MV-4-11 (cell line): Measurements from ENCODE around the gene MGMT.

Source experiments
- DNase-seq: peaks from one replicate; lab custom pipeline; 2025; lab: John Stamatoyannopoulos, UW

The MGMT gene

DNA sequence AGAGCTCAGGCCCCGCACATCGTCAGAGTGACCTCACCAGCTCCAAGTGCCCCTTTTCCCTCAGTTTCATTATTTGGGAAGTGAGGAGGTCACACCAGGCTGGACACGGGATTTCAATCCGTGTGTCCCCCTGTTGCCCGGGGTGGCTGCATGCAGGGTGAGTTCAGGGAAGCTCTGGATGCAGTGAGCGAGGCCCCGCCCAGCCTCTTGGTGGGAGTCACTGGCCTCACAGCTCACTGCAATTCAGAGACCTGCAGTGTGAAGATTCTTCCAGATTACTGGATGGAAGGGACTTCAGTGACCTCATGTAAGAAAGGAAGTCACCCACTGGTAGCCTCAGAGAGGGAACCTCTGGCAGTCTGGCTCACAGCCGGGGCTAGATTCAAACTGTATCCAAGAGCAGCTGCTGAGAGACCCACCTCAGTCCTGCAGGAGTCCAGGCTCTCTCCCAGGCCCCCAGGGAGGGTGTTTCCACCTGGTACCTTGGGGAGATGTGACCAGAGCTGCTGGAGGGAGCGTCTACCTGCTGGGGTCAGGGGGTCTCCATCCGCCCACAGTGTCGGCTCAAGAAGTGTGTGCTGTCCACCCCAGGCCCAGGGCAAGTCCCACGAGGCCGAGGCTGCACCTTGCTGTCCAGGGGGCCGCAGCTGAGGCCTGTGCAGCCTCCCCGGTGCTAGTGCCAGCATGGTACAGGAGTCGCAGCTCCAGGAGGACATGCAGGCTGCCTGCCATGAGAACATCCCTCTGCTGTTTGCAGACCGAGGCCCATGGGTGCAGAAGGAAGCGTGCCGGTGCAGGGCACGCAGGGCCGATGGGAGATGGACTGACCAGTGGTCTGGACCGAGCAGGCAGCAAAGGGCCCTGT, 54.4 kb downstream of the MGMT start:
- no peak for DNase-seq

DNA sequence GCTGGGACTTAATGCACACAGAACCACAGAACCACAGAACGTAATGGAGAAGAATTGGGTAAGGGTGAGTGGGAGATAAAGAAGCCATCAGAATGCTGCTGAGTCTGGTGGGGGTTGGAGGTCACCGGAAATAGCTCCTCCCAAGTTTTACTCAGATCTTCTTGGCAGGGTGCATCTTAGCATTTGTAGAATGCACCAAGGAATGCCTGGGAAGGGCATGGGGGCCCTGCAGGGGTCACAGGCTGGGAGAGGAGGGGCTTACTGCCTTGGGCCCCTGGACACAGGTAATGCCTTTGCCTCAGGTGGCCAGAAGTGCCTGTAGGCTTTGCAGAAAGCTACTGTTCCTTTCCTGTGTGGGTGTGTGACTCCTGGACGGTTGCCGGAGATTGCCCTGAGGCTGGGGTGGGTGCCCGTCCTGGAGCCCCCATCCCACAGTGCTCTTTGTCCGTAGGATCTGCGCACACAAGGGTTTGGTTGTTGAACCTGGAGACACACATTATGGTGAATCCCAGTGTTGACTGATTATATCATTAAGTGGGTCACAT, 55.1 kb downstream of the MGMT start:
- DNase-seq: no peak

DNA sequence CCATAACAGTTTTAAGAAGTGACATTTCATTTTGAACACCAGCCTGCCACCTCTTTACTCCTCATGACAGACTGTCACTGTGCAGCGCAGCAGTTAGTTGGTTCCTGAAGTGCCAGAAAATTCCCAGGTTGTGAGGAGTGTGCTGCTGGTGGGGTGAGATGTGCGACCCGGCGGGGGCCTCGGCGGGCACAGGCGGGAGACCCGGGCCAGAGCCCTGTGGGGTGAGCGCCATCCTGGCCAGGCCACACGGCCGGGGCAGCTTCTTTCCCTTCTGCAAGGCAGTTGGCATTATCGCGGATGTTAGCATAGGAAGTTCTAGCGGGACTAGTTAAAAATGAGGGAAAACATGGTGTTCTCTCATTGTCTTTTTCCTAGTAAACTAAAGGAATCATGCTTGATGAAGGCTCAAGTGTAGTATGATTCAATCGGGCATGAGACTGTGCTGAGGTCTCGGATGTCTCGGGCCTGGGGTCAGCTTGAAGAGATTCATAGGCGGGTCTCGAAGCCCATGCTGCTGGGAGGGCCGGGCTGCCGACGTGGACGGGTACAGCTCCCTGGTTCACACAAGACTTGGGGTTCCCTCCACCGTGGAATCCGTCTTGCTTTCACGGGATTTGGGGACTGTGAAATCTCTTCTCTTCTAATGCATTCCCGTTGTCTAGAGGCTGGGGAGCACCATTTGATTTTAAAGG, 56.1 kb downstream of the MGMT start:
- DNase-seq: no peak

DNA sequence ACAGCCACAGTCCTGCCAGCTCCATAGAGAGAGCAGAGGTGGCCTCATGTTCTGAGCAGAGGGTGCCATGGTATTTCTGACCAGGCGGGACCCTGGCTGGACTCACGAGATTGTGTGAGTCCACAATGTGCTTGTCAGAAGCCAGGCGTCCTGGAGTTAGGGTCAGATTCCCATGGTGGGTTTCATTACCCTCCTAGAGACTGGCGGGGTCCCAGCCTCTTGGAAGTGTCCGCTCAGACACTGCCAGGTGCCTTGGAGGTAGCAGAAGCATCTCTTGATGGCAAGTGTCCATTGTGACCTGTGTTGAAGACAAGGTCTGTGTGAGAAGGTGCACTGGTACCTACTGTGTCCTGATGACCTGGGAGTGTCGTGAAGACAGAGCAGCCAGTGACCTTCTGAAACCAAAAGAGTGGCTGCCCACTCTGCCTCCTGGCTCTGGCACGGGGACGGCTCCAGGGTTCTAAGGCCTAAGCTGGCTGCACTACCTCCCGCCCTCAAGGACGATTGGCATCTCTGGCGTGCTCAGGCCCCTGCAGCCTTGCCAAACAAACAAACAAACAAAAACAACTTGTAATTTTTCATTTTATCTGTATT, 56.8 kb downstream of the MGMT start:
- DNase-seq: no peak

DNA sequence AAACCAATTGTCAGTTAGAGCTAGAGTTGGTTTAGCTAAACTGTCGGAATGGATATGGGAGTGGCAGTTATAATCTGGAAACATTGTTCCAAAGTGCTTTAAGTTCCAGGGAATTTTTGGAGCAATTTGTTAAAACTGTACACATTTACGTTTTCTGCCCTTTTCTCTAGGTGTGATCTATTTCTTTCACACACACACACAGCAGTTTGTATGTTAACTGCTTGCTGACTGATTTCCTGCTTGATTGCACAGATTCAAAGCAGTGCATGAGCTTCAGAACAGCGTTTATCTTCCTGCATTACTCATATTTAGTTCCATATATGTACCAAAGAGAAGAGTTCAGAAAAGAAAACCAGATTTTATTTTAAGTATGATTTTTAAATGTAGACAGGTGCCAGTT, 57.9 kb downstream of the MGMT start:
- no peak for DNase-seq

DNA sequence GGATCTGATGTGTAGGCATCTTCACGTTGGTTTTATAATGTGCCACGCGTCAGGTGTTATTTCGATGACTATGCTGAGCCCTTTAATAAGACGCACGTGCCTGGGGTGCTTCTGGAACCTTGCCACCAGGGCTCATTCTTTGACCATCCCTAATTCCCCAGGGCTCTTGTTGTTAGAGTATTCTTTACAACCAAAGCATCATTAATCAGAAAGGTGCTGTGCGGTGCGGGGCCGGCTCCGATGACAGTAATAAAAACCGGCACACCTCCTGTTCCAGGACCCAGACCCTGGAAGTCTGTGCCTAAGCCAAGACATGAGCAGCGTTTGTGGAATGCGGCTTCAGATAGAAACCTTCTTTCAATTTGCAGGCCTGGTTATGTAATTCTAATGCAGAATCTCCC, 58.4 kb downstream of the MGMT start:
- DNase-seq: no peak

DNA sequence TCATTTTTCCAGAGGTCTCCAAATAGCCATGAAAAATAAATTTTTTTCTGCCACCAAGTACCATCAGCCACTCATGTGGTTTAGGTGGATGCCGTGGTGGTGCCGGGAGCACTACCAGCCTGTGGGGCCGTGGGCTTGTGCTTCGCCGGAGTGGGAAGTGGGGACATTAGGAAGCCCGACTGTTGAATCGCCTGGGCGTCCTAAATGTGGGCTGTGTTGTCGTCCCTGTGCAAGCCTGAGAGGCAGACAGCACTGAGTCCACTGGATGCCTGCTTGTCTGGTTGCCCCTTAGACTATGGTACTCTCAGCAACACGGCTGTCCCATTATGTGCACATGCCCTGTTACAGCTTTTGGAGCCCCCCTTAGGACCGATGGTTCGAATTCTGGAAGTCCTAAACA, 59.9 kb downstream of the MGMT start:
- DNase-seq: no peak

DNA sequence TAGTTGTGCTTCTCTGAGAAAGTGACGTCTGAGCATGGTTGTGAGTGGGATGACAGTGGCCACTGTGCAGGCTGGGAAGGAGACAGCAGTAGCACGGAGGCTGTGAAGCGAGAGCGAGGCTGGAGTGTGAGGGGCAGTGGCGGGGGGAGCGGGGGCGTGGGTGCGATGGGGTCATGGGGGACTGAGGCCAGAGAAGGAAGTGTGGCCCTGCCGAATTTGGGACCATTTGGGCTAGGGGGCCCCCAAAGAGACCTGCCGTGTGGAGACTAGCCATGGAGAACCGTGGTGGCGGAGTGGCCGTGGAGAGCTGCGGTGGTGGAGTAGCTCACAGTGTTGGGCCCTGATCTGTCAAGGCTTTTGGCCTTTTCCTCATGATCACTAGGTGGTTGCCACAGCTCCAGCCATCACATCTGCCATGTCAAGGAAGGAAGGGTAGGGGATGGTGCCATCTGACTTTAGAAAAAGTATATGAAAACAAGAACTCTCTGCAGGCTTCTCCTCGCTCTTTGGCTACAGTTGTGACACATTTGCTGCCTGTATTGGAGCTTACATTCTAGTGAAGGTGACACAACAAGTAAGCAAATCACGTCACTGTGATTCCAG, 61.4 kb downstream of the MGMT start:
- DNase-seq: no peak

DNA sequence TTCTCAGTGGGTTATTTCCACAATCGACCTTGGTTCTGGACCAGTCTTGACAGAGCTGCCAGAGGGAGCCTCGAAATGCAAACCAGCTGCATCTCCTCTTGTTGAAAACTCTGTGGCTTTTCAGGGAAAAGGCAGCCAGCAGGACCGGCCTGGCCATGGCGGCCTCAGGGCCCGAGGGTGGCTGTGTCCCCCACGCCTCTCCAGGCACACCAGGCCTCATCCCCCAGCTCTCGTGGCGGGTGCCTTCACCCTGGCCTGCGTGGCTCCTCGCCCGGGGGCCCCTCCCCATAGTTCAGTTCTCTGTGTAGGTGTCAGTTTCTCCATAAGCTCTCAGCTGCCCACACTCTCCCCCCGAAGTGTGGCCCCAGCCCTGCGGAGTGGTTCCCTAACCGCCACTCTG, 63.5 kb downstream of the MGMT start:
- no peak for DNase-seq

DNA sequence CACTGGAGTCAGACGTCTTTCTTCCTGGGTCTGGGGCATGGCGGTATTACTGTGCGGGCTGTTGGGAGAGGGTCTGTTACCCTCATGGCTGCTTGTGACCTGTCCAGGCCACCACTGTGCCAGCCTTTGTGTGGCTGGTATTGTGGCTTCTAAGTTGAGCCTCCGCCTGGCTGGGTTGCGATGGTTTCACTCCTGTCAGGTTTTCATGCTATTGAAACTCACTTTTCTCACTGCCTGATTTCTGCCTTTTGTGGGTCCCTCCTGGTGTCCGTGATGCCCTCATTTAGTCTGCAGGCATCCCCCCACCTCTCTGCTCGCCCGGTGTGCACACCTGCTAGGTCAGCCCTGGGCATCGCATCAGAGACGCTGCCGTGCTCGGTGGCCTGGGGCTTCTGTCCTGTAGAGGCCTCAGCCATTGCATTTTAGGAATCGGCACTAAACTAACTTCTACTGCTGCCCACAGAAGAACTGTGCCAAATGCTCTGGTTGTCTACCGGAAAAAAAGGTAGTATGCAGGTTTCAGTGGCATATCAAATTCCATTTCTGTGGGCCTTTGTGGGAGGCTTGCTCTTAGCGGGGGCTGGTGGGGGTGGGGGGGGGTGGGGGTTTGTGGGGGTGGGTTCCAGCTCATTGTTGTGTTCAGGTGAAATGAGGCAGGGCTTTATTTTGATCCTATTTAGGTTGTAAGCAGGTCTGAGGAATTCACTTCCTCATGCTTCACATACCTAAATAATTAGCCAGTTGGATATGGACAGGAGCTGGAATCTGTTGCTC, 64.3 kb downstream of the MGMT start:
- no peak for DNase-seq

DNA sequence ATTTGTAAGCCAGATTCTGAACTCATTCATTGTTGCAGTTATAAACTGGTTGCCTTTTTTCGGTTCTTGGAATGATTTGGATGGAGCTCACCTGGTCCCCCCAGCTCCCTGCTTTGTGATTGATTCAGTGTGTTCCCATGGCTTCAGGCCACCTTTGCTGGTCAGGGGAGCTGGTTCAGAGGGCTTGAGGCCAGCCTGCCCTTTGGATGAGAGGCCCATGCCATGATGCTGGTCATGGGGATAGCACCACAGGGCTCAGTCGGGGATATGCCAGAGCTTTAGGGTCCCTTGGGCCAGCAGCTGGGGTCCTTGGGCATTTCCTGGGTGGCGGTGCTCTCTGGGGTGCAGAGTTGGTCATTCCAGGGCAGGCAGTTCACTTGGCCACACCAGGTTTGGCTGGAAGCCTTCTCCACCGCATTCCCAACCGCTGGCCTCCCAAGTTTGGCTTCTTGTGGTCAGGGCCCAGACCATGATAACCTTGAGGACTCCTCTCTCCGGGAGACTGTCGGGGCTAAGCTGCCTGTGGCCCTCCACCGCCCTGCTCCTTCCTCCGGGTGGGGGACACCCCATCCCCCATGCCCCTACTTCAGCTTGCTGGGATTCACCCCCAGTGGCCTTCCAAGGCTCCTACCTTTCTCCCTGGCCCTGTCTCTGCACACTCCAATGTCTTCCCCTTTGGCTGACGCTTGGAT, 65.1 kb downstream of the MGMT start:
- no peak for DNase-seq

DNA sequence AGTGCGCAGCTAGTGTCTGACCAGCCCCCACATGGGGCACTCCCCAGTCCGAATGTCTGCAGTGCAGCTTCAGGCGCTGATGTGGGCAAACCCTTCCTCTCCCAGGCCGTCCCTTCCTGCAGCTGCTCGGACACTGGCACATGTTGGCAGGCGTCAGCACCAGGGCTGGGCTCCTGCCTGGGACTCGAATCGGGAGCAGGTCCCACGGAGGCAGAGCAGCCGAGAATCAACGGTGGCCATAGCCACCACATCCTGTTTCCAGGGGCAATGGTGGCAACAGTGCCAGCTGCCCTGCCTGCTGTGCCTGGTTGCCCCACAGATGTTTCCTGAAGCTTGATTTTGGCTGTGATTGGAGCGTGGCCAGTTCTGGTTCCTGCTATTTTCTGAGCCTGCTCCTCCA, 65.8 kb downstream of the MGMT start:
- DNase-seq: no peak

DNA sequence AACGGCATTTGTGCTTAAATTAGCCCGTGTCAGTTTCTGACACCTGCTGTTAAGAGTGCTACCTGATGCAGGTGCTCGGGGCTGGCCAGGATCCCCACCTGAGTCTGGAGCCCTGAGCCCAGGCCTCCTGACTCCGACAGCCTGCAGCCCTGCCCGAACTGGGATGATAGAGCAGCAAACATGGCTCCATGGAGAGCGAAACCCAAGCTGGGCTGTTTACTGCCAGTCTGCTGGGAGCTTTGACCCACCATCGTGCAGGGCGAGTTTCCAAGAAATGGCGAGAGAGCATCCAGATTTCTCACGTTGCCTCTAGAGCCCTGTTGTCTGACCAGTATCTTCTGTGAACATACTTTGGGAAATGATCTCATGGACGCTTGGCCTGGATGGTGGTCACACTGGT, 66.2 kb downstream of the MGMT start:
- DNase-seq: no peak

DNA sequence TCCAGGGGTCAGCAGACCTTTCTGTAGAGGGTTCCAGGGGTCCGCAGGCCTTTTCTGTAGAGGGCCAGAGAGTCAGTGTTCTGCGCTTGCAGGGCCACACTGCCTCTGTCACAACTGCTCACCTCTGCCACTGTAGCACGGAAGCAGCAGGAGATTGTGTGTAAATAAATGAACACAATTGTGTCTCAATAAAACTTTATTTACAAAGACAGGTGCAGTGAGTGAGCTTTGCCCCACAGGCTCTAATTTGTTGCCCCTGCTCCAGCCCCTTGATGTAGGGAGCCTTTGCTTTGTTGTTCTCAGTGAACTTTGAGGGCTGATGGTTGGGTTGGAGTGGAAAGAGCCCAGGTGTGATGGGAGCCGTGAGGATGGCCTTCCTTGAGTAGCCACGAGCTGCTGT, 67.8 kb downstream of the MGMT start:
- no peak for DNase-seq

DNA sequence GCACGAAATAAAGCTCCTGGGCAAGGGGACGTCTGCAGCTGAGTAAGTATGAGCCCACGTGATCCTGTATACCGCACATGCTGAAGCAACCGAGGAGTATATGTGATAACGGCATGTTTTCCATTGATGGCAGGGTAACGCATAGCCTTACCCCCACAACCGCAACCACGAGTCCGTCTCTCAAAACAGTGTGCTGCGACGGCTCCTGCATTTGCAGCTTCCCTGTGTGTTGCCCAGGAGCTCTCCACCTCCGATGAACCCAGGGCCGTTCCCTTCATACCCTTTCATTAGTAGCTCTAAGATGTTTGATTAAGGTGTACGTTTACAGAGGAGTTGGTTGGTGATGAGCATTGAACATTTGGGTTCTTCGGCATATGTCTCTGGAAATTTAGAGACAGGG, 69.3 kb downstream of the MGMT start:
- no peak for DNase-seq

DNA sequence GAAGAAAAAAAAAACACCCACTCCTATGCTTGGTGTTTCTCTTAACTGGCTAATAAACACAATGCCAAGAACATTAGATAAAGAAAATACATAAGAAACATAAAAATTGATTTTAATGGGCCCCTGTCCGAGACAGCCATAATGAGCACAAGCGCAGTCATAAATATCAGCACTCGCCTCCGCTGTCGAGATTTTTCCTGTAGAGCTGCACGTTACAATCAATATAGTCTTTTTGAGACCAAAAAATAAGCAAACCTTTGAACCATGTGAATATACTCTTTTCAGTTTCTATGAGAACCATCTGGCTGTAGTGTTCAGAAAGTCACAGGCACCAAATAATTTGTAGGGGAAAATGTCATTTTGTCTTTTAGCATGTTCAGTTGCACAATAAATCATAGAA, 70.1 kb downstream of the MGMT start:
- no peak for DNase-seq

DNA sequence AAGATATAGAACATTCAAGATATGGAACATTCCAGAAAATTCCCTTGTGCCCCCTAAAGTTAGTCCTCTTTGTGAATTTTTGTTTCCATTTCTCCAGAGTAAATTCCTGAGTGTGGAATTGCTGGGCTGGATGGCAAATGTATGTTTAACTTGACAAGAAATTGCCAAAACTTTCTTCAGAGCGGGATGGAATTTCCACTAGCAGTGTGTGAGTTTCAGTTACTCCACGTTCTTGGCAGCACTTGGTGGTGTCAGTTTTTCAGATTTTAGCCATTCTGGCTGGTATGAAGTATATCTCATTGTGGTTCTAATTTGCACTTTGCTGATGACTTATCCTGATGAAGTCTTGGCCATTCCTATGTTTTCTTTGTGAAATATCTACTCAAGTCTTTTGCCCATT, 71.2 kb downstream of the MGMT start:
- DNase-seq: no peak

DNA sequence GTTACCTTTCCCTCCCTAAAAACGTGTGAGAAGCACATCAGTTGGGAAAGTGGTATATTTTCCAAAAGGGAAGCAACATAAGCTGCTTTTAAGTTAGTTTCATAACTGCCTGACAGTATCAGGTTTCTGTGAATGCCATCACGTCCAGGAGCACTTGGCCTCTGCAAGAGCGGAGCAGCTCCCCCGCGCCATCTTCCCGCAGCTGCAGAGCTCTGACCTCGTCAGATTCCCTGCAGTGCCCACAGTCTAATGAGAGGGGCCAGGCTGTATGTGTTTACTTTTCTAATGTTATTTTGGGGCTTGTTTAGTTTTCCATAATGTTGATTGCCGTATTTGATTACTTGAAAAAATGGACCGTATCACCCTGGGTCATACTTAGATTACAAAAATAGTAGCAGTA, 74.2 kb downstream of the MGMT start:
- no peak for DNase-seq

DNA sequence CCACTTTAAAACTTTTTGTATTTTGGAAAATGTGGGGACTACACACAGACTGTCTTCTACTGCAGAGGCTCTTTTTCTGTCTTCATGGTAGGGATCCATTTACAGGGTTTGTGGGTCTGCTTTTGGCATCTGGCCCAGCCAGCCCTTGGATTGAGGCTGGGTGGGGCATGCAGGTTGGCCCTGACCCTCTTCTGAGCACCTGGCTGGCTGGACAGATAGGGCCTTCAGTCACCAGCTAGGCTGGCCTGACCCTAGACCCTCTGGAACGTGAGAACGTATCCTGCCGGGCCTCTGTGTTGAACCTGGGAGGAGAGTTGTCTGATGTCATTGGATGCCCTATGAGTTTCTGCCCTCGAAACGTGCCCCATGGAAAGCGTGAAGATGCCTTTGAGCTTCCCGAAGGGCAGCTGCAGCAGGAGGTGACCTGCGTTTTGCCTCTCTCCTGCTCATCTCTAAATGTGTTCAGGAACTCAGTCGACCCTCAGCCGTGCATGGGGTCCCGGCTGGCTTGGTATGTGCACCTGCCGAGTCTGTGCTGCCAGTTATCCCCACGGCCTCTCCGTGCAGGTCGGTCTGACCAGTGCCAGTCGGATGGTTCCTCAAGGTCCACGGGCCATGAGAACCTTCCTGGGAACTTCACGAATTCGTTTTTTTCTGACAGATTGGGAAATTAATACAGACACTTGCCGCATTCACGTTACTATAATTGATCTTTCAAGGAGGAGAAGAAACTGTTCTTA, 74.9 kb downstream of the MGMT start:
- DNase-seq: no peak

DNA sequence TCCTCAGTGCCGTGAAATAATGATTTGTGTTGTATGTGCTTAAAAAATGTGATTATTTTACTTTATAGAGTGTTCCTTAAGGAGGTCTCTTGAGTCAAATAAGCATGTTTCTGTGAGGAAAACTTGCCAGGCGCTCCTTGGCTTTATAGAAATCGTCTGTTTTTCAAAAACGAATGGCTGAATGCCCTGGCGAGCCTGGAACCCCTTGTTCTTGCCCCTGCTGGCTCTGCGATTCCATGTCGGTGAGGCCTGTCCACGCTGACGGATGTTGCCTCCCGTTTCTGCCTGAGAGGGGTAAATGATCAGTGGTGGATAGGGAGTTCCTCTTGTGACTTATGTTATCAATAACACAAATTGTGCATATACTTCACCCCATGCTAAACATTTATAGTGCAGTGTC, 75.5 kb downstream of the MGMT start:
- DNase-seq: no peak
